NCI-H82 (cell line): ENCODE results near the gene GLUD1.
"Not testable (repeated sequence)": the region's sequence is repeated elsewhere in the genome, so short reads cannot be mapped to it uniquely, and the experiment has no call there.

Experiments used
- DNase-seq: peaks from one replicate; lab custom pipeline; 2025; lab: John Stamatoyannopoulos, UW

The GLUD1 gene

GRCh38 chr10:87090779-87091178 is 3.9 kb downstream of the GLUD1 start:
- no peak for DNase-seq

GRCh38 chr10:87089746-87090145 is 4.9 kb downstream of the GLUD1 start:
- no peak for DNase-seq

- no peak for DNase-seq
Observed at GRCh38 chr10:87085537-87085936, 9.1 kb downstream of the GLUD1 start.

- not testable (repeated sequence) for DNase-seq
Observed at GRCh38 chr10:87084291-87084782, 10.3 kb downstream of the GLUD1 start.

GRCh38 chr10:87083576-87084290 is 10.9 kb downstream of the GLUD1 start:
- not testable (repeated sequence) for DNase-seq

- peak; percentile 6 for DNase-seq
Observed at GRCh38 chr10:87082219-87082618, 12.4 kb downstream of the GLUD1 start.

- not testable (repeated sequence) for DNase-seq
Observed at GRCh38 chr10:87081574-87081973, 13.1 kb downstream of the GLUD1 start.

GRCh38 chr10:87080621-87081020 is 14.0 kb downstream of the GLUD1 start:
- DNase-seq, result not testable (repeated sequence)

GRCh38 chr10:87079106-87079836 is 15.4 kb downstream of the GLUD1 start:
- no peak for DNase-seq

- DNase-seq, result not testable (repeated sequence)
Observed at GRCh38 chr10:87076421-87076820, 18.2 kb downstream of the GLUD1 start.

- no peak for DNase-seq
Observed at GRCh38 chr10:87072449-87072848, 22.2 kb downstream of the GLUD1 start.

- peak; percentile 79 for DNase-seq
Observed at GRCh38 chr10:87068281-87068680, 26.4 kb downstream of the GLUD1 start.

- DNase-seq, result no peak
Observed at GRCh38 chr10:87066865-87067264, 27.8 kb downstream of the GLUD1 start.

GRCh38 chr10:87066178-87066577 is 28.5 kb downstream of the GLUD1 start:
- DNase-seq, result no peak

GRCh38 chr10:87064651-87065050 is 30.0 kb downstream of the GLUD1 start:
- no peak for DNase-seq

GRCh38 chr10:87060280-87060928 is 34.2 kb downstream of the GLUD1 start:
- no peak for DNase-seq

- no peak for DNase-seq
Observed at GRCh38 chr10:87059401-87059800, 35.2 kb downstream of the GLUD1 start.

GRCh38 chr10:87058171-87058570 is 36.5 kb downstream of the GLUD1 start:
- no peak for DNase-seq

- peak; percentile 88 for DNase-seq
Observed at GRCh38 chr10:87054373-87055295, 40.0 kb downstream of the GLUD1 start.

GRCh38 chr10:87053577-87054181 is 41.0 kb downstream of the GLUD1 start:
- no peak for DNase-seq

- no peak for DNase-seq
Observed at GRCh38 chr10:87053111-87053510, 41.5 kb downstream of the GLUD1 start.
